Stomach (tissue), 9 donors: ENCODE results near the gene CSRP1. TPM values are rescaled to one million over a fixed set of nuclear protein-coding genes. Genes with fewer than 3 reads are reported as not detected.
"Not testable (repeated sequence)": the region's sequence is repeated elsewhere in the genome, so short reads cannot be mapped to it uniquely, and the experiment has no call there.

Experiments
- DNase-seq, 2 donors: peaks; one replicate each; pipeline versions ENCODE4 v3.0.0 to v3.0.0-alpha.2; 2013 to 2019
- H3K27ac ChIP-seq, 5 donors: fragments of 200-600 bp in 4 of 5; sonication (generic) in 4 of 5; one replicate each; pipeline ENCODE4 v1.5.1; 2013 to 2019; ENCODE audit warnings: mild to moderate bottlenecking in 1 of 5, moderate library complexity in 1 of 5
- H3K27me3 ChIP-seq, 3 donors: fragments of 200-600 bp; sonication (generic); one replicate each; pipeline ENCODE4 v1.5.1; 2017 to 2019; ENCODE audit warnings: mixed run types in 1 of 3
- H3K36me3 ChIP-seq, 4 donors: fragments of 200-600 bp; sonication (generic); 1 replicate in 3 of 4; 2 replicates in 1 of 4; pipeline ENCODE4 v1.5.1; 2016 to 2019
- H3K4me1 ChIP-seq, 4 donors: fragments of 200-600 bp; sonication (generic); one replicate each; pipeline ENCODE4 v1.5.1; 2016 to 2019
- H3K4me3 ChIP-seq, 4 donors: fragments of 200-600 bp; sonication (generic) in 3 of 4; one replicate each; pipeline ENCODE4 v1.5.1; 2016 to 2019; ENCODE audit warnings: mild to moderate bottlenecking in 1 of 4
- H3K9me3 ChIP-seq, 4 donors: fragments of 200-600 bp; sonication (generic); one replicate each; pipeline ENCODE4 v1.5.1; 2016 to 2019
- CTCF ChIP-seq, 7 experiments: fragments of 450-650 bp in 4 of 7; fragments of 200-600 bp in 3 of 7; sonication (generic) in 3 of 7; IDR thresholded peaks; one replicate each; pipeline ENCODE4 v1.5.1; 2016 to 2019; ENCODE audit warnings: antibody characterized with exemption in 7 of 7, control low read depth in 2 of 7, mild to moderate bottlenecking in 1 of 7
- EP300 ChIP-seq: sonication (generic); formaldehyde crosslinking; IDR thresholded peaks from one replicate; pipeline ENCODE4 v1.6.1; 2017; ENCODE audit warnings: antibody characterized with exemption
- POLR2A ChIP-seq, 4 donors: fragments of 450-650 bp; IDR thresholded peaks; one replicate each; pipeline ENCODE4 v1.6.1; 2016; ENCODE audit warnings: antibody characterized with exemption in 4 of 4, control low read depth in 2 of 4, mild to moderate bottlenecking in 1 of 4, moderate library complexity in 1 of 4
- POLR2AphosphoS5 ChIP-seq, 3 donors: sonication (generic); formaldehyde crosslinking; IDR thresholded peaks; one replicate each; pipeline ENCODE4 v1.6.1; 2016; ENCODE audit warnings: antibody characterized with exemption in 3 of 3
- WGBS, 5 donors: extraction: QIAGEN DNeasy Blood & Tissue Kit in 3 of 5; methylation state at CpG; one replicate each; pipeline versions ENCODE4 v1.1.5 to v1.1.7; 2013 to 2018; 5-methylcytosine and 5-hydroxymethylcytosine counted together
- intact Hi-C: fragments of 100-400 bp; cut with DNase I; formaldehyde crosslinking; loops from one replicate; pipeline ENCODE4 v1.15.1; 2023; ENCODE audit warnings: low total_unique reads
- polyA plus RNA-seq, 3 donors: library from polyadenylated mRNA; stranded (reverse); fragments of 200-250 nt; gene quantifications; one replicate each; pipeline ENCODE4 v1.2.3, GENCODE V29; 2013
- total RNA-seq, 5 donors: library from RNA; depleted of rRNA; stranded (reverse); fragments of >200 nt; gene quantifications; one replicate each; pipeline versions ENCODE4 v1.1.0 to v1.2.3, GENCODE V29; 2014 to 2016
- donor health status: healthy with polysubstance abuse.
- donor health status: Bipolar disorder and iron deficiency.
- donor health status: healthy.

The CSRP1 gene
- total and polyA plus RNA-seq, 8 donors = 220 to 2,162 (median 528) TPM

GRCh38 chr1:201476670-201477344 is 30.1 kb downstream of the CSRP1 start:
- Histone ChIP-seq H3K36me3 (no peaks in the 10 kb centered on the region), H3K27me3 (peaks cover 0 to 7% (median 0%) of the 10 kb centered on the region in 3 donors), H3K27ac (no peak overlapping the region), H3K4me3 (no peak overlapping the region), H3K9me3 (no peaks in the 10 kb centered on the region), H3K4me1 (peaks cover 11 to 20% (median 20%) of the 10 kb centered on the region in 4 donors)
- intact Hi-C loops = no loop called here
- 74 to 94% (median 87%) methylated on average over 6 of the region's 6 CpGs for WGBS, 5 donors
- no peak for DNase-seq
- TF ChIP-seq POLR2AphosphoS5 (IDR thresholded peaks at IDR 0.05) (no peak), POLR2A (IDR thresholded peaks at IDR 0.05) (no peak), CTCF (IDR thresholded peaks at IDR 0.05) (no peak), EP300 (no peak)

- H3K27me3 ChIP-seq = peaks cover 0 to 1% (median 0%) of the 10 kb centered on the region in 3 donors
- no peaks in the 10 kb centered on the region for H3K36me3 ChIP-seq
- no peaks in the 10 kb centered on the region for H3K9me3 ChIP-seq
- intact Hi-C loops = no loop called here
- no peak overlapping the region for H3K27ac ChIP-seq
- H3K4me1 ChIP-seq = peaks cover 4 to 13% (median 12%) of the 10 kb centered on the region in 4 donors
- no peak for DNase-seq
- H3K4me3 ChIP-seq = no peak overlapping the region
- TF ChIP-seq EP300 = no peak
- no peak for TF ChIP-seq POLR2A (IDR thresholded peaks at IDR 0.05)
- TF ChIP-seq CTCF (IDR thresholded peaks at IDR 0.05) = no peak
- TF ChIP-seq POLR2AphosphoS5 (IDR thresholded peaks at IDR 0.05) = no peak
- WGBS, 5 donors = 56 to 84% (median 68%) methylated on average over 8 of the region's 8 CpGs
Observed at GRCh38 chr1:201475915-201476669, 30.8 kb downstream of the CSRP1 start.

GRCh38 chr1:201475130-201475529 is 31.8 kb downstream of the CSRP1 start:
- TF ChIP-seq CTCF (IDR thresholded peaks at IDR 0.05) (no peak), POLR2A (IDR thresholded peaks at IDR 0.05) (no peak), EP300 (no peak)
- no peak for DNase-seq
- no peaks in the 10 kb centered on the region for H3K36me3 ChIP-seq
- 59 to 66% (median 64%) methylated on average over 2 of the region's 2 CpGs for WGBS, 5 donors
- intact Hi-C loops = no loop called here
- H3K4me3 ChIP-seq = no peak overlapping the region
- peaks cover 0 to 11% (median 0%) of the 10 kb centered on the region in 3 donors for H3K27me3 ChIP-seq
- H3K4me1 ChIP-seq = peaks cover 0 to 4% (median 3%) of the 10 kb centered on the region in 4 donors
- no peaks in the 10 kb centered on the region for H3K9me3 ChIP-seq
- no peak overlapping the region for H3K27ac ChIP-seq

- Histone ChIP-seq H3K27me3 (peaks cover 0 to 29% (median 10%) of the 10 kb centered on the region in 3 donors), H3K4me1 (peaks cover 13 to 19% (median 15%) of the 10 kb centered on the region in 4 donors), H3K27ac (no peak overlapping the region), H3K4me3 (no peak overlapping the region), H3K36me3 (no peaks in the 10 kb centered on the region), H3K9me3 (no peaks in the 10 kb centered on the region)
- 90 to 96% (median 93%) methylated on average over 2 of the region's 2 CpGs for WGBS, 5 donors
- TF ChIP-seq CTCF (IDR thresholded peaks at IDR 0.05) (no peak), POLR2A (IDR thresholded peaks at IDR 0.05) (no peak), EP300 (no peak), POLR2AphosphoS5 (IDR thresholded peaks at IDR 0.05) (no peak)
- DNase-seq = no peak
- intact Hi-C loops = no loop called here
Observed at GRCh38 chr1:201473296-201473695, 33.6 kb downstream of the CSRP1 start.

GRCh38 chr1:201472321-201472720 is 34.6 kb downstream of the CSRP1 start:
- DNase-seq, H3K9me3 ChIP-seq, H3K36me3 ChIP-seq, intact Hi-C loops, H3K4me3 ChIP-seq, H3K27ac ChIP-seq: not testable (repeated sequence)
- H3K4me1 ChIP-seq = peaks cover 15 to 27% (median 25%) of the 10 kb centered on the region in 4 donors
- peaks cover 0 to 37% (median 10%) of the 10 kb centered on the region in 3 donors for H3K27me3 ChIP-seq
- WGBS, 5 donors = 93 to 98% (median 95%) methylated on average over 8 of the region's 8 CpGs
